HG02981 (cell line): ENCODE data around the gene PTPRN2.
"Not testable (repeated sequence)": the region's sequence is repeated elsewhere in the genome, so short reads cannot be mapped to it uniquely, and the experiment has no call there.

ENCODE experiments used
- ATAC-seq: cut with Tn5 transposase; IDR thresholded peaks from one replicate; pipeline ENCODE4 v1.9.1; 2021; ENCODE audit warnings: mild to moderate bottlenecking, moderate library complexity; ENCODE audit not compliant: unreplicated experiment

The PTPRN2 gene

GRCh38 chr7:157907091-157907490 is 680.5 kb downstream of the PTPRN2 start:
- ATAC-seq = no peak

GRCh38 chr7:157906583-157906982 is 681.0 kb downstream of the PTPRN2 start:
- no peak for ATAC-seq

DNA sequence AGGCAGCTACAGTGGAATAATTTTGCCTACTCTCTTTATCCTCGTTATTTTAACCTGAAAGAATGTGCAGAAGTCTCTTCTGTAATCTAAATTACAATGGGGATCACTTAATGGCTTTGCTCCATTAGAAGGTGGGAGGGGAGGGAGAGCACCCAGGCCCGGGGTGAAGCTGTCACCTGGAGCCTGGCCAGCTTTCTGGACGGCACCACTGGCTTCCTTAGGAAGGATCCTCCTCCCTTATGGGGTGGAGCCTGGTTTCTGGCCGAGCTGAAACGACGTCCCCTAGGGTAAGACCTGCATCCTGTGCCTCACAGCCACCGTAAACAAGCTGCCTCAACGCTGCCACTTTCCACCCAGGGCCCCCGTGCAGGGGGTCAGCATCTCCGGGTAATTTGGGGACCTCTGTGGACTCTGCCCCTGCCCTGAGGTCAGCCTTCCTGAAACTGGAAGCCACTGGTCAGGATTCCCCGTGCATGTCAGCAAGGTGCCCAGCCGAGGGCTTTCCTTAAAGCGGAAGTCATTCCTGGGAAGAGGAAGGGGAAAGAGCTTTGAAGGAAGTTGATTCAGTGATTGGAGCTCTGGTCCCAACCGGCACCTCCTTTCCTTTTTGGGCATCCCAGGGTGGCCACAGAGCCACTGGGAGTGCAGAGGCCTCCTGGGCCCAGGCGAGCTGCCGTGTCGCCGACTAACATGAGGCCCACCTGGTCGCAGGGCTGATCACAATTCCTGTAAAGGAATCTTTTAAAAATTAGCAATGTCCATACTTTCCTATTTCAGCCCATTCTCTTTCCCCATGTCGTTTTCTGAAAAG is 681.8 kb downstream of the PTPRN2 start:
- no peak for ATAC-seq

GRCh38 chr7:157904866-157905570 is 682.6 kb downstream of the PTPRN2 start:
- no peak for ATAC-seq

DNA sequence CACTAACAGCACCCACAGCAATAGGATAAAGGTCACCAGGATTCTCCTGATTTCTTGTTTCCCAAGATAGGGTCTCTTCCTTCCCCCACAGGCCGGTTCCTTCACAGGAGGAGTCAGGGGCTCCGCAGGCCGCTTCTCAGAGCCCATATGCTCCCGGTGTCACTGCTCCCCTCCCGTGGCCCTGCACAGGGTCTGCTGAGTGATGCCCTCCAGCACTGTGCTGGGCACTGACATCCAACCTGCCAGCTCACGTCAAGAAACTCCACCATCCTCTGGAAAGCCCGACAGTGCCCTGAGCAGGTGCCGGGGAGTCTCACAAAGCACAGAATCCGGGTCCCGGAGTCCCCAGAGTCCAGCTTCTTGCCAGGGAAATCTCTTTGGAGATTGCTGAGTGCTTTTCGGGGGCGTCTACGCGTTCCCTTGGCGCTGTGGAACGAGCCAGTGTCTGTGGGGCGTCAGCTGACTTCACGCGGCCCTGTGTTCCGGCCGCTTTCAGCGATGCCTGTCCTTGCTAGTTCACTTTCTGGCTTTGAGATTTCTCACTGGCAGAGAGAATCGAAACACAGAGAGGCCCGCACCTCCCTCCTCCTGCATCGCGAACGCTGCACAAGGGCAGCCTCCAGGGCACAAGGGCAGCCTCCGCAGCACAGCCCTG is 683.3 kb downstream of the PTPRN2 start:
- no peak for ATAC-seq

GRCh38 chr7:157903710-157904109 is 683.9 kb downstream of the PTPRN2 start:
- no peak for ATAC-seq

DNA sequence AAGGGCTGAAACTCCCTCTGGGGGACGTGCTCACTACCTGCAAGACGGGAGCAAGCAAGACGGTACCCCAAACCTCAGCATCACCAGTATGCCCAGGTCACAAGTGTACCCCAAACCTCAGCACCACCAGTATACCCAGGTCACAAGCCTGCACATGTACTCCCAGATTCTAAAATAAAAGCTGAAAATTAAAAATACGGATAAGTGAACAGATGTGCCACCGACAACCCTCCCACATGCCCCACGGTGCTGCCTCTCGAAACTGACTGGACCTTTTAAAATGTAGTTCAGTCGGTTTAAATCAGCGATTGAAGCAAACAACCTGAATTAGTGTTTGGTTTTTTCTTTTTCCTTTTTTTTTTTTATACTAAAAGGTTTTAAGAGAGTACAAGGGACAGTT is 684.3 kb downstream of the PTPRN2 start:
- no peak for ATAC-seq

- ATAC-seq = not testable (repeated sequence)
Measured at GRCh38 chr7:157901816-157902610, 685.6 kb downstream of the PTPRN2 start.

GRCh38 chr7:157901166-157901565 is 686.5 kb downstream of the PTPRN2 start:
- ATAC-seq = no peak

DNA sequence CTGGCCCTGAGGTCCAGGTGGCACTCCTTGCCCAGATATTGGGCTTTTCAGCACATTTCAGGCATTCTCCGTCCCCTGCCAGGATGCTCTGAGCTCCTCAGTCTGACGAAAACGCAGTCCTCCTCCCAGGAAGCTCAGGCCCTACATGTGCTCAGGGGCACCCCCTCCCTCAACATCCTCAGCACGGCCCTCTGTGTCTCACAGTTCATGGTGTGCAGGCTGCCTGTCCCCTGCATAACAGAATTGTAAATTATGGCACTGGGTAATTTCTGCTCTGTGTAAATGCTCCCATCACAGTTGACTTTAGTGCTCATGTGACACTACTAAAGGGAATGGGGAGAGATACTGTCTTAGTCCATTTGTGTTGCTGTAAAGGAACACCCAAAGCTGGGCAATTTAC is 687.1 kb downstream of the PTPRN2 start:
- no peak for ATAC-seq

DNA sequence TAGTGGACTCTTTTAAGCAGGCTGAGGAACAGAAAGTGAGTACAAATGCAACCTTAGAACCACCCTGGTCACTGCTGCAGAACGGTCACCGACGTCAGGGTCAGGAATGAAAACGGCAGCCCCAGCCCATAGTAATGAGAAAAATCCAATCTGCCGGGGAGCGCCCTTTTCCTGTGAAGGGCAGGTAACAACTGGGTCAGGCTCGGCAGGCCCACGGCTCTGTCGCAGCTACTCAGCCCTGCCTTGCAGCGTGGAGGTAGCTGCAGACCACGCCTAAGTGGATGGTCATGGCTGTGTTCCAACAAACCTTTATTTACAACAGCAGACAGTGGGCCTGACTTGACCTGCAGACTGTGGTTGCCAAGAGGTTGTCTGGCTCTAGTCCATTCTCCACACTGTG is 687.6 kb downstream of the PTPRN2 start:
- no peak for ATAC-seq

- no peak for ATAC-seq
Measured at GRCh38 chr7:157898802-157899505, 688.7 kb downstream of the PTPRN2 start.

GRCh38 chr7:157898261-157898660 is 689.4 kb downstream of the PTPRN2 start:
- ATAC-seq = no peak

- no peak for ATAC-seq
Measured at GRCh38 chr7:157897681-157898080, 689.9 kb downstream of the PTPRN2 start.

GRCh38 chr7:157896774-157897555 is 690.7 kb downstream of the PTPRN2 start:
- no peak for ATAC-seq

DNA sequence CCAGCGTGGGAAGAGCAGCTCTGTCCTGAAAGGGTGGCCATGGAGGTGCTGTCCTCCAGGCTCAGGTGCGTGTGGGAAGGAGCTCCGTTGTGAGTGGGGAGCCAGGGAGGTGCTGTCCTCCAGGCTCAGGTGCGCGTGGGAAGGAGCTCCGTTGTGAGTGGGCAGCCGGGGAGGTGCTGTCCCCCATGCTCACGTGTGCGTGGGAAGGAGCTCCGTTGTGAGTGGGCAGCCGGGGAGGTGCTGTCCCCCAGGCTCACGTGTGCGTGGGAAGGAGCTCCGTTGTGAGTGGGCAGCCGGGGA is 691.3 kb downstream of the PTPRN2 start:
- not testable (repeated sequence) for ATAC-seq

- no peak for ATAC-seq
Measured at GRCh38 chr7:157895520-157896375, 691.9 kb downstream of the PTPRN2 start.

GRCh38 chr7:157895098-157895497 is 692.5 kb downstream of the PTPRN2 start:
- not testable (repeated sequence) for ATAC-seq

- no peak for ATAC-seq
Measured at GRCh38 chr7:157893535-157894044, 694.0 kb downstream of the PTPRN2 start.
